ENCODE measurements around the gene CIB2.

Gene CIB2

DNA sequence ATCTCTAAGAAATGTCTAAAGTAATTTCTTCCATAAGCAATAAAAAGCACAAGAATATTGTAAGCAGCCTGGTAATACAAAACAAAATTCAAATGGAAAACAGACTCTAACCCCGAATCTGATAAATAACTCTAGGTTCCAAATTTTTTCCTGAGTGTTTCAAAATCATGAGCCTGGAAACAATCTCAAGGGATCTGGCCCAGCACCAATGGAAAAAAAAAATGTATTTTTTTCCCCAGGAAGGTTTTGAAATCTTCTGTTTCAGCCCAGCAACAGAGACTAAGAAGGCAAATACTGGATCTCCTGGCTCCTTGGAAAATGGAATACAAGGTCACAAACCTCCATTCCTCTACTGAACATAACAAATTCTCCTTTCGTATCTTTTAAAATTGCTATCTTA is 66.7 kb downstream of the CIB2 start:
- H3K4me3 ChIP-seq (ENCODE audit: low read length) = no peak overlapping the region
- no peaks in the 10 kb centered on the region for H3K36me3 ChIP-seq (replicated peaks; ENCODE audit: low read depth, low read length)
- peaks cover 10% of the 10 kb centered on the region for H3K79me2 ChIP-seq (ENCODE audit: low read length)
- no peak for TF ChIP-seq EZH2phosphoT487 (IDR thresholded peaks at IDR 0.05; ENCODE audit: low read depth)
- TF ChIP-seq, protein P1, sequence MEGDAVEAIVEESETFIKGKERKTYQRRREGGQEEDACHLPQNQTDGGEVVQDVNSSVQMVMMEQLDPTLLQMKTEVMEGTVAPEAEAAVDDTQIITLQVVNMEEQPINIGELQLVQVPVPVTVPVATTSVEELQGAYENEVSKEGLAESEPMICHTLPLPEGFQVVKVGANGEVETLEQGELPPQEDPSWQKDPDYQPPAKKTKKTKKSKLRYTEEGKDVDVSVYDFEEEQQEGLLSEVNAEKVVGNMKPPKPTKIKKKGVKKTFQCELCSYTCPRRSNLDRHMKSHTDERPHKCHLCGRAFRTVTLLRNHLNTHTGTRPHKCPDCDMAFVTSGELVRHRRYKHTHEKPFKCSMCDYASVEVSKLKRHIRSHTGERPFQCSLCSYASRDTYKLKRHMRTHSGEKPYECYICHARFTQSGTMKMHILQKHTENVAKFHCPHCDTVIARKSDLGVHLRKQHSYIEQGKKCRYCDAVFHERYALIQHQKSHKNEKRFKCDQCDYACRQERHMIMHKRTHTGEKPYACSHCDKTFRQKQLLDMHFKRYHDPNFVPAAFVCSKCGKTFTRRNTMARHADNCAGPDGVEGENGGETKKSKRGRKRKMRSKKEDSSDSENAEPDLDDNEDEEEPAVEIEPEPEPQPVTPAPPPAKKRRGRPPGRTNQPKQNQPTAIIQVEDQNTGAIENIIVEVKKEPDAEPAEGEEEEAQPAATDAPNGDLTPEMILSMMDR (IDR thresholded peaks at IDR 0.05; ENCODE audit: low read depth, low read length) = no peak
- H3K4me1 ChIP-seq (ENCODE audit: low read length) = peaks cover 53% of the 10 kb centered on the region
- peaks cover 52% of the 10 kb centered on the region for H4K20me1 ChIP-seq (ENCODE audit: insufficient read depth, low read length)
- H3K9ac ChIP-seq (ENCODE audit: low read length) = no peak overlapping the region
- H3K4me2 ChIP-seq (ENCODE audit: low read length) = no peak overlapping the region
- H3K27ac ChIP-seq (ENCODE audit: low read length) = no peak overlapping the region
- H3K27me3 ChIP-seq (ENCODE audit: low read depth, low read length) = peaks cover 24% of the 10 kb centered on the region; the same call in 1 of the 2 replicates
- no peak overlapping the region for H2AFZ ChIP-seq (ENCODE audit: low read depth, low read length)
- no peaks in the 10 kb centered on the region for H3K9me3 ChIP-seq (ENCODE audit: insufficient read depth, low read length)

DNA sequence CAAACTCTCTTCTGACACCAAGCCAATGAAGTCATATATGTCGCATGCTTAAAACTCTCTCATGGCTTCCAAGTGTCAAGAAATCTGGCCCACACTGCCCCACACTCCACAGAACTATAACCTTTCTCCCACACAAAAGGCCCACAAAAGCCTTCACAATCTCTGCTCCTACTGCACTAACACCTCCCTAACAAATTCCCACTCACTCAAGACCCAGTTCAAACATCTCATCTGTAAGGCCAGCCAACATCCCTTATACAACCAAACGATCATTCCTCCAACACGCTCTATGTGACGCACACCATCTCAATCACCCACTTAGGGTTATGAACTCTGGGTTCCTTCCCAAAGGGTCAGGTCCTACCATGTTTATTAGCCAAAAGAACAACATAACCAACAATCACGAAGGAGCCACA is 67.3 kb downstream of the CIB2 start:
- Histone ChIP-seq H4K20me1 (ENCODE audit: insufficient read depth, low read length) (peaks cover 46% of the 10 kb centered on the region), H3K4me1 (ENCODE audit: low read length) (peaks cover 47% of the 10 kb centered on the region), H3K79me2 (ENCODE audit: low read length) (peaks cover 8% of the 10 kb centered on the region), H3K9me3 (ENCODE audit: insufficient read depth, low read length) (no peaks in the 10 kb centered on the region), H3K9ac (ENCODE audit: low read length) (no peak overlapping the region), H3K4me3 (ENCODE audit: low read length) (no peak overlapping the region), H3K27me3 (ENCODE audit: low read depth, low read length) (peaks cover 24% of the 10 kb centered on the region; the same call in 1 of the 2 replicates), H3K4me2 (ENCODE audit: low read length) (no peak overlapping the region), H3K27ac (ENCODE audit: low read length) (no peak overlapping the region), H3K36me3 (replicated peaks; ENCODE audit: low read depth, low read length) (no peaks in the 10 kb centered on the region), H2AFZ (ENCODE audit: low read depth, low read length) (no peak overlapping the region)
- TF ChIP-seq EZH2phosphoT487 (IDR thresholded peaks at IDR 0.05; ENCODE audit: low read depth) = no peak
- TF ChIP-seq, protein P1 (IDR thresholded peaks at IDR 0.05; ENCODE audit: low read depth, low read length) = no peak

DNA sequence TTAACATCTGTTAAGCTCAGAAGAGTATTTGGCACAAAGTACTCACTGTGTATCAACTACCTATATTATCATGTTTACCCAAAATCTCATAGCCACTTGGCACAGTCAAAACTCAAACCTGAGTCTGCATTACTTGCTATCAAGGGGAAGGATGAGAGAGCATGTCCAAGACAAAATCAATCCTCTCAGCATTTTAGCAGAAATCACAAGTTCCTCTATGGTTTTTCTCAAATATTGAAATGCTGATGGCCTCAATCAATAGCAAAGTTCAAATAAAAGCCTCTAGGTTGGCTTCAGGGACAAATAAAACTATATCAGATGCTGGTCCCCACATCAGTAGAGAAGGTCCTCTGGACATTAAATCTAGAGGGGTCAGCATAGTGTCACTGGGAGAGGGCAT is 68.0 kb downstream of the CIB2 start:
- Histone ChIP-seq H3K4me3 (ENCODE audit: low read length) (no peak overlapping the region), H4K20me1 (ENCODE audit: insufficient read depth, low read length) (peaks cover 39% of the 10 kb centered on the region), H2AFZ (ENCODE audit: low read depth, low read length) (no peak overlapping the region), H3K27ac (ENCODE audit: low read length) (no peak overlapping the region), H3K27me3 (ENCODE audit: low read depth, low read length) (peaks cover 24% of the 10 kb centered on the region; the same call in 1 of the 2 replicates), H3K79me2 (ENCODE audit: low read length) (peaks cover 7% of the 10 kb centered on the region), H3K4me2 (ENCODE audit: low read length) (no peak overlapping the region), H3K36me3 (replicated peaks; ENCODE audit: low read depth, low read length) (no peaks in the 10 kb centered on the region), H3K9me3 (ENCODE audit: insufficient read depth, low read length) (no peaks in the 10 kb centered on the region), H3K4me1 (ENCODE audit: low read length) (peaks cover 40% of the 10 kb centered on the region), H3K9ac (ENCODE audit: low read length) (no peak overlapping the region)
- TF ChIP-seq EZH2phosphoT487 (IDR thresholded peaks at IDR 0.05; ENCODE audit: low read depth) = no peak
- TF ChIP-seq, protein P1 (IDR thresholded peaks at IDR 0.05; ENCODE audit: low read depth, low read length) = no peak

DNA sequence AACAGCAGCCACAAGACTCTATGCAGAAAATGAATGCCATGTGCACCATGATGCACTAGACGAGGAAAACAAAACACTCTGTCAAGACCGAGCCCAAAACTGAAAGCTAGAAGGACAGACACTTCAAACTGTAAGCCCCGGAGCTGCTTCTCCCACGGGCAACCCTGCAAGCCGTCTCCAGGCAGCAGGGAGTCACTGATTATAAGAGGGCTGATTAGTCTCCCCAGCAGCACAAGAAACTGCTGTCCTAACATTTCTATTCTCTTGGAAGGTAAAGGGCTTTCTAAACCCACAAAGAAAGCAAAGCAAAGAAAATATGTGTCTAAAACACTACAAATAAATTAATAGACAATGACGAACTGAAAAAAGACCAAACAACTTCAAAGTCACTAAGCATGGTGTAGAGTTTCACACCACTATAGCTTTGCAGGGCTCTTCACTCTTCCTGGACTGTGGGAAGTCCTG is 69.2 kb downstream of the CIB2 start:
- Histone ChIP-seq H3K27me3 (ENCODE audit: low read depth, low read length) (peaks cover 24% of the 10 kb centered on the region; the same call in 1 of the 2 replicates), H3K4me3 (ENCODE audit: low read length) (peak overlapping the region; percentile 41), H2AFZ (ENCODE audit: low read depth, low read length) (no peak overlapping the region), H3K9ac (ENCODE audit: low read length) (no peak overlapping the region), H3K27ac (ENCODE audit: low read length) (no peak overlapping the region), H3K36me3 (replicated peaks; ENCODE audit: low read depth, low read length) (no peaks in the 10 kb centered on the region), H3K4me1 (ENCODE audit: low read length) (peaks cover 33% of the 10 kb centered on the region), H3K4me2 (ENCODE audit: low read length) (peak overlapping the region; percentile 67), H4K20me1 (ENCODE audit: insufficient read depth, low read length) (peaks cover 27% of the 10 kb centered on the region), H3K79me2 (ENCODE audit: low read length) (peaks cover 7% of the 10 kb centered on the region; the same call in 1 of the 2 replicates), H3K9me3 (ENCODE audit: insufficient read depth, low read length) (no peaks in the 10 kb centered on the region)
- TF ChIP-seq, protein P1 (IDR thresholded peaks at IDR 0.05; ENCODE audit: low read depth, low read length) = no peak
- no peak for TF ChIP-seq EZH2phosphoT487 (IDR thresholded peaks at IDR 0.05; ENCODE audit: low read depth)
